ENCODE measurements around the gene SLC25A27.

The SLC25A27 gene

DNA sequence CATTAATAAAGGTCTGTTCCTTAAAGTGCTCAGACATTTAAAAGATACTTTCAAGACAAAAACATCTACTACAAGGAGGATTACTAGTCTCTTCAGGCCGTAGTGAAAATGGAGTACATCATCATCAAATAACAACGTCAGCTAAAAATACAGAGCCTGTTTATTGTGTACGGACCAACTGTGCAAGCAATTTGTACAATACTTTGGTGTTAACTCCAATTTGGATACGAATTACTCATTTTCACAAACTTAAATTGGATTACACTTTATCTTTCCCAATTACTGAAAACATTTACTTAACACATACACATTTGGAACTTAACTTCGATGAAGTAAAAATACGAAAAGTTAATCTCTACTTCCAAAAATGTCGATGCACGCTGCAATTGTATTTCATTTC is 959 bp upstream of the SLC25A27 start:
- DNase-seq (ENCODE audit: low read depth): no peak

DNA sequence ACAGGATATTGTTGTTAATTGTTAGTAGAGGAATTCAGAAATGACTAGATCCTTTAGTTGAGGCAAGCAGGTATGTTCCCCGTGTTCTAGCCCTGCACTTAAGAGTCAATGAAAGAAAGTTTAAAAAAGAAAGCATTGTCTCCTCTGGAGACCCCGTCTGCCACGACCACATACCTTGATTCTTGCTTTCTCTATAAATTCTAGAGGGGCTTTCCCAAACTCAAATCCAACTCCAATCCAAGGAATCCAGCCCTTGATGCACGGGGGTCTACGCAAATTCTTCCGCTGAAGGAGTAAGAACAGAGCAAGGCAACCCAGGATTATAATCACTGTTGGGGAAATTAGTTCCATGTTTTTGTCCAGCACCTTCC is 558 bp upstream of the SLC25A27 start:
- no peak for DNase-seq (ENCODE audit: low read depth)

DNA sequence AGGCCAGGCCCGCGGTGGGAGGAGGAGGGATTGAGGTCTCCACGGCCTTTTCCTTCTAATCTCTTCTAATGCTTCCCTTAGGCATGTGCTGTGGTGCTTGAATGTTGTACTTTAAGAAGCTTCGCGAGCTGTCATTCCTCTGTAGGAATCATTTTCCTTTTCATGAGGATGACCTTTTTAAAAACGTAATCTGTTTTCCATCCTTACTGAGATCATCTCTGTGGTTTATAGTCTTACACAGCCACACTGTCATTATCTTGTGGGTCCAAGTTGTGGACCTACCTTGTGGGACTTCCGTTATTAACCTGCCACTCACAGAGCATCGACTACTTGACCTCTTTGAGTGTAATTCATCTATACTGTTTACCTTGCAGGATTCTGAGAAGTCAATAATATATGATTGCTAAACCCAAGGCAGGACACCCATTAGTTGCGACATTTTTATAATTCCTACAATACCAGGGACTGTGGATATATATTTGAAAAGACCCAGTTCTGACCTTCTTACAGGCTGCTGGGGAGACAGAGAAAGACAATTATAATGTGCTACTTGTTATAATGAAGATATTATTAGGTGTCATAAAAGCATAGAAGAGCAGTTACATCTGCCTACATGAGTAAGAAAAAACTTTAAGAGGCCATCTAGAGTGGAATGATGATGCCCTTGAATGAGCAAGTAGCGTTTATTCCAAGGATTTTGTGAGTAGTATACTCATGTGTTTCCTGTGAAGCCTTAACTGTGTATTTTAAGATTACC is 842 bp downstream of the SLC25A27 start:
- DNase-seq (ENCODE audit: low read depth): no peak

DNA sequence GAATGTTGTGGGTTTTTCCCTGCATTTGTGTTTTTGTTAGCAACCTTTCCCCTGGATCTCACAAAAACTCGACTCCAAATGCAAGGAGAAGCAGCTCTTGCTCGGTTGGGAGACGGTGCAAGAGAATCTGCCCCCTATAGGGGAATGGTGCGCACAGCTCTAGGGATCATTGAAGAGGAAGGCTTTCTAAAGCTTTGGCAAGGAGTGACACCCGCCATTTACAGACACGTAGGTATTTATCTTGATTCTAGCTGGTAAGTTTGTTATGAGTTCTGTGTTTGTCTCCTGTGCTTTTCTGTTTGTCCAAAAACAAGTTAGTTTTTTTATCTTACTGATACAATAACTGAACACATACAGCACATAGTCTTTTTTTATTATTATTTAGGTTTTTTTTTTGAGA is 3.0 kb downstream of the SLC25A27 start:
- DNase-seq (ENCODE audit: low read depth): no peak

DNA sequence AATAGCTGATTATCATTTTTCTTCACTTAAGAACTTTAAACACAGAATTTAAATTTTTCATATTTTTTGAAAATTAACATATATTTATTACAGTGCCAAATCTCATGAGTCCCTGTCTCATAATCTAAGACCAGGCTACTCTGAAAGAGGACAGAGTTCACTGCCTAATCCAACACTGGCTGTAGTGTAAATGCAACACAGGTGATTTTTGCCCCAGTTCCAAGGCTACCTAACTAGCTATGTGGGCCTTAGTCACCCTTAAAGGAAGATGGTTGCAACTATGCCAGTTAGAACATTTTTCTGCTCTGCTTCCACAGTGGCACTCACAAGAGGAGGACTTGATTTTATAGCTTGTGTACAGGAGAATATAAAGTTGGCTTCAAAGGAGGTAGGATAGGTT is 4.9 kb downstream of the SLC25A27 start:
- DNase-seq (ENCODE audit: low read depth): no peak

DNA sequence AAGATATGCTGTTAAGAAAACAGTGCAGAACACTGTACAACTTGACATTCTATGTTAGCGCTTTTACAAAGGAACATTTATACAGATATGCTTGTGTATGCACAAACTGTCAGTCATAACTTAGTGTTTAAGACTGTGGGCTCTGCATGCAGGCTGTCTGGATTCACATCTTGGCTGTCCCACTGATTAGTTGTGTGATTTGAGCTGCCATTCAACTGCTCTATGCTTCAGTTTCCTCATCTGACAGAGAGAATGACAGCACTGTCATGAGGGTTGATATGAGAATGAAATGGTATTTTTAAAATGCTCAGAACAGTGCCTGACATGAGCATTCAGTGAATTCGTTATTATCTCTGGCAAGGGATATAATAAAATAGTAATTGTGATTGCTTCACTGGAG is 8.7 kb downstream of the SLC25A27 start:
- DNase-seq (ENCODE audit: low read depth): no peak

DNA sequence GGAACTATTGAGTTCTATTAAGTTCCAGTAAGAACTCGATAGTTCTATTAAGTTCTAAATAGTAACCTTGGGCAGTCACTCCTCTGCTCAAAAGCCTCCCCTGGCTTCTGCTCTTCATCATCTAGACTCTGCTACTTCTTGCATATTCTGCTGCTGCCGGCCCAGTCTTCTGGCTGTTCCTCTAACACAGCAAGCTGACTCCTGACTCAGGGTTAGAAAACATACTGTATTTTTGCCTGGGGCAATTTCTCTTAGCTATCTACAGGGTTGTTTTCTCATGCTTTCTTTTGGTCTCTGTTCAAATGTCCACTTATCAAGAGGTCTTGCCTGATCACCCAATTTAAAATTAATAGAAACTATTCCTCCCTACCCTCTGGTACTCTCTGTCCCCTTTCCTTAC is 14.6 kb downstream of the SLC25A27 start:
- DNase-seq (ENCODE audit: low read depth): no peak

DNA sequence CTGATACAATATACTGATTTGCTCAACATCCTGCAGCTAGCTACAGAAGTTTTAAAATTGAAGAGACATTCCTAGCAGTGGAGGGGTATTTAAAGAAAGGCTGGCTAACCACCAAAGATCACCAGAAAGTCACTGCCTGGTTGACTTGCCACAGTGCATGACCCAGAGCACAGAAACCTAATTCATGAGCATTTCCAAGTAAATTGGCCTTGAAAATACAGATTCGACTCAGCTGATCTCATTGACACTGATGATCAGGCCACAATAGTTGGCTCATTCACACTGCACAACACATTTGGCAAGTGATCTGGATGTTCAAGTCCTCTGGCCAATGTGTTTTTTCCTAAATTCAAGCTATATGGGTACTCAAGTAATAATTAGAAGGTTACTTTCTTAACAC is 21.6 kb downstream of the SLC25A27 start:
- DNase-seq (ENCODE audit: low read depth): no peak

DNA sequence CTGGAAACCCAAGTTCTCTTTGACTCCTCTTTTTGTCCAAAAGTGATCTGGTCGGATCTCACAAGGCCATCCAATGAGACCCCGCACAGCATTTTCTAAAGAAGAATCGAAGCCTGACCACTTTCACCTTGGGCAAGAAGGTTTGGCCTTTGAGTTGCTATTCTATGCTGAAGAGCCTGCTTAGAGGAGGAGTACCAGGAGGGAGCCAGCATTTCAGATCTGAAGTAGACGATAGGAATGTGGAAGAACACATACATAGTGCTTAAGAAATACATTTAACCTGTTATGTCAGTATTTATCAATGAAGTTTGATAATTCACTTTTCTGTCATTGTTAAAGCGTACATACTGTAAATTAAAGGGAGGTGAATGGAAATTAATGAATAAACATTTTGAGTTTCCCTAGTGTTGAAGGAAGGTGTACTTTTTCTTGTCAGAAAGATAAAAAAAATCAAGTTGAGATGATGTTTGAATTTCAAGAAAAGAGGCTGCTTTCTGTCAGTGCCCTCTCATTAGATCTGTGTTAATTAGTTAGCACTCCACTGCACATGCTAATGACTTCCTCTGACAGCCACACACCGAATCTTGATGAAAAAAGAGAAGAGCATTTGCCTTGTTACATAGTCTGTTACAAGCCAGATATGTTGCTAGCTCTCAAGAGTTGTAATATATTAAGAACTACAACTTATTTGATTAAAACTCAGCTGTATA is 24.0 kb downstream of the SLC25A27 start:
- DNase-seq (ENCODE audit: low read depth): no peak

DNA sequence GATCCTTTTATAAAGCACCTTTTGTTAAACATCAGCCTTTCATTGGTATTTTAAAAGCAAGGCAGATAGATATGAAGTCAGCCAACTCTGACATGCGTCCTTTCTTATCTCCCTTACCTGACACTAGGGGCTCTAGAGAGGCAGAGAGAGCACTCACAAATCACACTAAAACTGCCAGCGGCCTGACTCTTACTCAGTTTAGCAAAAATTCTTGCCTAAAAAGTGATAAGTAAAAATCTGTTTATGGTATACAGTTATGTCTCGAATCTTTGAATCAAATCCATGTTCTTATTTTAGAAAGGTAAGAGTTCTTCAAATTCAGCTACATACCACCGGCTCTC is 24.5 kb downstream of the SLC25A27 start:
- no peak for DNase-seq (ENCODE audit: low read depth)

DNA sequence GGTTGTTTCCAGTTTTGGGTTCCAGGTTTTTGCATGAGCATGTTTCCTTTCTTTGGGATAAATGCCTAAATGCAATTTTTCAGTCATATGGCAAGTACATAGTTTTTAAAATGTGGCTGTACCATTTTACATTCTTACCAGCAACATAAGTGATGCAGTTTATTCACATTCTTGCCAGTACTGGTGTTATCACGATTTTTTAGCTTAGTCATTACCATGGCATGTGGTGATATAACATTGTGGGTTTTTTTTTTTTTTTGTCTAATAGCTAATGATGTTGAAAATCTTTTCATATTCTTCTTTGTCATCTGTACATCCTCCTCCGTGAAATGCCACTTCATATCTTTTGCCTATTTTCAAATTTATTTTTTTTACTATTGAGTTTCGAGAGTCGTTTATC is 32.0 kb downstream of the SLC25A27 start:
- DNase-seq (ENCODE audit: low read depth): peak; percentile 32

DNA sequence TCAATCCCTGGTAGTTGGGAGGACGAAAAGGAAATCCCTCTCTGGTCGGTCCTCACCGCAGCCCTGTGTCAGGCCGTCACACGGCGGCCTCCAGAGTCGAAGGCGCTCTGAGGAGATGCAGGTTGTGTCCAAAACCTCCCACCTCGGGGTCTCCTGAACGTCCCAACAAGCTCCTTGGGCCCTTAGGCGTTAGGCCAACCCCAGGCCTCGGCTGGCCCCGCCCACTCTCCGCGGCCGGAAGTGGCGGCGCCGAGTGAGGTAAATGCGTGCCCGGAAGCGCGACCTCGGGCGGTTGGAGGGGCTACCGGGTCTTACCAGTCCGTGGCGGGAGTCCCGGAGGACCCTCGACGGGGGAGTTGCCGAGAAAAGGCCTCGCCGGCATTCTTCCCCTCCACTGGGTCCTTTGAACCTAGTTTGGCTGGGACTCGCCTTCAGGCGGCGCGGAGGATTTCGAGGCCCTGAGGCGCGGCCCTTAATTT is 34.9 kb downstream of the SLC25A27 start, which contains the start of gene TDRD6:
TSS of gene TDRD6 (plus strand) at position 267 of the 479 bp plus-strand sequence. CDS start 244 bp downstream, outside the sequence.
- DNase-seq (ENCODE audit: low read depth): no peak

DNA sequence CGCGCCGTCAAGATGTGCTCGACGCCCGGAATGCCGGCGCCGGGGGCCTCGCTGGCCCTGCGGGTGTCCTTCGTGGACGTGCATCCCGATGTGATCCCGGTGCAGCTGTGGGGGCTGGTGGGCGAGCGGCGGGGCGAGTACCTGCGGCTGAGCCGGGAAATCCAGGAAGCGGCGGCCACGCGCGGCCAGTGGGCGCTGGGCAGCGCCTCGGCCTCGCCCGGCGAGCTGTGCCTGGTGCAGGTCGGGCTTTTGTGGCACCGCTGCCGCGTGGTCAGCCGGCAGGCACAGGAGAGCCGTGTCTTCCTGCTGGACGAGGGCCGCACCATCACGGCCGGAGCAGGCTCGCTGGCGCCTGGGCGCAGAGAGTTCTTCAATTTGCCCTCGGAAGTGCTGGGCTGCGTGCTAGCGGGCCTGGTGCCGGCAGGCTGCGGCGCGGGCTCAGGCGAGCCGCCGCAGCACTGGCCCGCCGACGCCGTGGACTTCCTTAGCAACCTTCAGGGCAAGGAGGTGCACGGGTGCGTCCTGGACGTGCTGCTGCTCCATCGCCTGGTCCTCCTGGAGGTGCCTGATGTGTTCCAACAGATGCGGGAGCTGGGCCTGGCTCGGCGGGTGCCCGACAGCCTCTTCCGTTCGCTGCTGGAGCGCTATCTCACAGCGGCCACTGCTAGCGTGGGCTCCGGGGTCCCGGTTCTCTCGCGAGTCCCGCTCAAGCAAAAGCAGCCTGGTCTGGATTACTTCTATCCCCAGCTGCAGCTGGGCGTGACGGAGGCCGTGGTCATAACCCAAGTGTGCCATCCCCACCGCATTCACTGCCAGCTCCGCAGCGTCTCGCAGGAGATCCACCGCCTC is 35.6 kb downstream of the SLC25A27 start:
- DNase-seq (ENCODE audit: low read depth): no peak

DNA sequence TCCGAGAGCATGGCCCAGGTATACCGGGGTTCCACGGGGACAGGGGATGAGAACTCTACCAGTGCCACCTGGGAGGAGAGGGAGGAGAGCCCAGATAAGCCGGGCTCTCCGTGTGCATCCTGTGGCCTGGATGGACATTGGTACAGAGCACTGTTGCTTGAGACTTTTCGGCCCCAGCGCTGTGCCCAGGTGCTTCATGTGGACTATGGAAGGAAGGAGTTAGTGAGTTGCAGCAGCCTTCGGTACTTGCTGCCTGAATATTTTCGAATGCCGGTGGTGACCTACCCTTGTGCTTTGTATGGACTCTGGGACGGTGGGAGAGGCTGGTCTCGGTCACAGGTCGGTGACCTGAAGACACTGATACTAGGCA is 36.2 kb downstream of the SLC25A27 start:
- DNase-seq (ENCODE audit: low read depth): no peak

DNA sequence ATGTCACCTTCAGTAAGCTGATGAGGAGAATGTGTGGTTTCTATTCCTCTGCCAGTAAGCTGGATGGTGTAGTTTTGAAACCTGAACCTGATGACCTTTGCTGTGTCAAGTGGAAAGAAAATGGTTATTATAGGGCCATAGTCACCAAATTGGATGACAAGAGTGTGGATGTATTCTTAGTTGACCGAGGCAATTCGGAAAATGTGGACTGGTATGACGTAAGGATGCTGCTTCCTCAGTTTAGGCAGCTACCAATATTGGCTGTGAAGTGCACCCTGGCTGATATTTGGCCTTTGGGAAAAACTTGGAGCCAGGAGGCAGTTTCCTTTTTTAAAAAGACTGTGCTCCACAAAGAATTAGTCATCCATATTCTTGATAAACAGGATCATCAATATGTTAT is 36.9 kb downstream of the SLC25A27 start:
- DNase-seq (ENCODE audit: low read depth): no peak

DNA sequence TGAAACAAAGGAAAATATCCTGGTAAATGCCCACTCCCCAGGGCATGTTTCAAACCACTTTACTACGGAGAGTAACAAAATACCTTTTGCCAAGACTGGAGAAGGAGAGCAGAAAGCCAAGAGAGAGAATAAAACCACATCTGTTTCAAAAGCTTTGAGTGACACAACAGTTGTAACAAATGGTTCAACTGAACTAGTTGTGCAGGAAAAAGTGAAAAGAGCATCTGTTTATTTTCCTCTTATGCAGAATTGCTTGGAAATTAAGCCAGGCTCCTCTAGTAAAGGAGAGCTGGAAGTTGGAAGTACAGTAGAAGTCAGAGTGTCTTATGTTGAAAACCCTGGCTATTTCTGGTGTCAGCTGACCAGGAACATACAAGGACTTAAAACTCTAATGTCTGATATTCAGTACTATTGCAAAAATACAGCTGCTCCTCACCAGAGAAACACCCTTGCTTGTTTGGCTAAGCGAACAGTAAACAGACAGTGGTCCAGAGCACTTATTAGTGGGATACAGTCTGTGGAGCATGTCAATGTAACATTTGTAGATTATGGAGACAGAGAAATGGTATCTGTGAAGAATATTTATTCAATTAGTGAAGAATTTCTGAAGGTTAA is 37.5 kb downstream of the SLC25A27 start:
- no peak for DNase-seq (ENCODE audit: low read depth)

DNA sequence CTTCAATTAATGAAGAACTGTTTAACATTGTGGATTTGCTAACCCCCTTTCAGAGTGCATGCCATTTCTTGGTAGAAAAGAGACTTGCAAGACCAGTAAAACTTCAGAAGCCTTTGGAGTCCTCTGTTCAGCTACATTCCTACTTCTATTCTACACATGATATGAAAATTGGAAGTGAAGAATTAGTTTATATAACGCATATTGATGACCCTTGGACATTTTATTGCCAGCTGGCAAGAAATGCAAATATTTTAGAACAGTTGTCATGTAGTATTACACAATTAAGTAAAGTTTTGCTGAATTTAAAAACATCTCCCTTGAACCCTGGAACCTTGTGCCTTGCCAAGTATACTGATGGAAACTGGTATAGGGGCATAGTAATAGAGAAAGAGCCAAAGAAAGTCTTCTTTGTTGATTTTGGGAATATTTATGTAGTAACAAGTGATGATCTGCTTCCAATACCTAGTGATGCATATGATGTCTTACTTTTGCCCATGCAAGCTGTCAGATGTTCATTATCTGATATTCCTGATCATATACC is 38.2 kb downstream of the SLC25A27 start:
- DNase-seq (ENCODE audit: low read depth): no peak

DNA sequence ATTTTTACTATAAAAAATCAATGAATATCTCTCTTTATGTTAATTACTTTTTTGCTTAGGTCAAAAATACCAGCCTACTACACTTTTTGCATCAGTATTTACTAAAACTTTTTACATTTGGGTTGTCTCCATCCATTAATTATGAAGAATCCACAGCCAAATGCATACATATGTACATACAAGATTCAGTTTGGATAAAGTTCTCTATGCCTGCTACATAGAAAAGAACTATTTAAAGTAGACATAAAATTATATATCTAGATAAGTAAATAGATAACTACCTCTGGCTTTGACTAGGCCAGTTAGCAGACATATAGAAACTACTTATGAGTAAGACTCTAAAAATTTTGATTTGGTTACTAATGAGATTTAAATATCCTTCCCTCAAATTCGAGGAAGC is 47.2 kb downstream of the SLC25A27 start:
- no peak for DNase-seq (ENCODE audit: low read depth)

DNA sequence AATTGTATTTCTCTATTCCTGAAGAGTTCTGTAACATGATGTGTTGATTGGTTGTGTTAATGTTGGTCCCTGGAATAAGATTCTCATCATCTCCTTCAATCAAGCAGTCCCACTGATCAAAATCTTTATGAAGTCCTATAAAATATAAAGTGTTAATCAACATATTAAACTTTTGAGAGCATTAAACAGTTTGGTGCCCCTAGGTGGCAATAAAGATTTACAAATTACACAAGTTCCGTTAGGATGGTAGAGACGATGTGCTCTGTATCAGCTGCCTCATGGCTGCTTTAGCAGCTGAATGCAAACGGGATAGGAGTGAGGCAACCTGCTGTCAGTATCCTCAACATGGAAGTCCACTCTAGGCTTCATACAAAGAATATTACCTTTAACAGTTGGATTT is 51.8 kb downstream of the SLC25A27 start:
- DNase-seq (ENCODE audit: low read depth): peak; percentile 0

DNA sequence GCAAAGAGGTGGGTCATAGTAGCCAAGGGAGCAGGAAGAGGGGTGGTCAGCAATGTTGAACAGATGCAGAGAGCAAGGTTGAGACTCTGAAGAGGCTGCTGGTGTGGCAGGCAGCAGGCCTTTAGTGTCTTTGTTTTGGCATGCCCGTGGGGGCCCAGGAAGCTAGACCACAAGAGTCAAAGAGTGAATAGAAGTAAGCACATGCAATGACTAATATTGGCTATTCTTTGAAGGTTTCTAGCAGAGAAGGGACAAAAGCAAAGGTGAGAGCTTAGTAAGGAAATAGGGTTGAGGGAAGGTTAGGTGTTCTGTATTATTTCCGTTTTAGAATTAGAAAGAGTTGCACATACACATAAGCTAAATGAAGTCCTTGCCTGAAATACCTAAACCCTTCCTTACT is 53.7 kb downstream of the SLC25A27 start:
- no peak for DNase-seq (ENCODE audit: low read depth)

DNA sequence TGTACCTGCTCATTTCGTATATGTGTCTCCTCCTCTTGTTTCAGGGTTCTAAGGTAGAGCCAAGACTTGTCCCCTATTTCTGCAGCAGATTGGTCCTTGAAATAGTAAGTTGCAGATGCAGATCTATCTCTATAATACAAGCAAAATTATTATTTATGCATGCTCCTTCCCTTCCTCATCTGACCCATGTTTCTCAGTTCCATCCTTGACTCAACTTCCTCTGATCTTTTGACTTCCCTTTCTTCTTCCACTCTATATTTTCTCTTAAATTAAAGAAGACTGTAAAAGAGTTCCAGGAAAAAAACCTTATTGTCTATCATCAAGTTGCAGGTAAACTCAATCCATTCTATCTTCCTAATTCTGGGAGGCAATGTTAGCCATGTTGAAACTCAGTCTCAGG is 58.7 kb downstream of the SLC25A27 start:
- no peak for DNase-seq (ENCODE audit: low read depth)

DNA sequence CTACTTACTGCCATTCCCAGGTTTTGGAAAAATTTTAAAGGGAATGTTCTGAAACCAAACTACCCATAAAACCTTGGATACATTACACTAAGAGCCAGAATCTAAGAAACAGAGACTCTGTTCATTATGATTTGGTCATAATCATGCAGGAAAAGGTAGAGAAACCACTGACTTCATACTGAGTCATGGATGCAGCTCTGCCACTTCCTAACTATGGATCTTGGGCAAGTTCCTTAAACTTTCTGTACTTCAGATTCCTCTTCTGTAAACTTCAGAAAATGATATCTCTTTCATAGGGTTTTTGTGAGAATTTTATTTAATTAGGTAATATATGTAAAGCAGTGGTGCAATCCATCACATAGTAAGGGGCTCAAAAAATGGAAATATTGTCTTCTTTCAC is 62.4 kb downstream of the SLC25A27 start:
- DNase-seq (ENCODE audit: low read depth): no peak
